Nucleus accumbens (tissue), 56 donors: ENCODE measurements around the gene FASLG.
A peak's percentile ranks its signal among the peaks of the same experiment; 100 is the strongest.
"Not testable (repeated sequence)": the region's sequence is repeated elsewhere in the genome, so short reads cannot be mapped to it uniquely, and the experiment has no call there.

Experiments used
- DNase-seq, 56 donors: peaks; one replicate each; lab custom pipeline; 2025; lab: John Stamatoyannopoulos, UW

FASLG gene

DNA sequence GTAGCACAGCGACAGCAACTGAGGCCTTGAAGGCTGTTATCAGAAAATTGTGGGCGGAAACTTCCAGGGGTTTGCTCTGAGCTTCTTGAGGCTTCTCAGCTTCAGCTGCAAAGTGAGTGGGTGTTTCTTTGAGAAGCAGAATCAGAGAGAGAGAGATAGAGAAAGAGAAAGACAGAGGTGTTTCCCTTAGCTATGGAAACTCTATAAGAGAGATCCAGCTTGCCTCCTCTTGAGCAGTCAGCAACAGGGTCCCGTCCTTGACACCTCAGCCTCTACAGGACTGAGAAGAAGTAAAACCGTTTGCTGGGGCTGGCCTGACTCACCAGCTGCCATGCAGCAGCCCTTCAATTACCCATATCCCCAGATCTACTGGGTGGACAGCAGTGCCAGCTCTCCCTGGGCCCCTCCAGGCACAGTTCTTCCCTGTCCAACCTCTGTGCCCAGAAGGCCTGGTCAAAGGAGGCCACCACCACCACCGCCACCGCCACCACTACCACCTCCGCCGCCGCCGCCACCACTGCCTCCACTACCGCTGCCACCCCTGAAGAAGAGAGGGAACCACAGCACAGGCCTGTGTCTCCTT lies at the start of gene FASLG:
Gene FASLG (plus strand): TSS at position 233 of the 583 bp plus-strand sequence. CDS start 99 bp downstream, at position 332.
- DNase-seq: peak in 5 of 56 donors; percentile 2 to 12 (median 6)

GRCh38 chr1:172609528-172609927 lies 49.4 kb upstream of the FASLG start:
- no peak for DNase-seq

DNA sequence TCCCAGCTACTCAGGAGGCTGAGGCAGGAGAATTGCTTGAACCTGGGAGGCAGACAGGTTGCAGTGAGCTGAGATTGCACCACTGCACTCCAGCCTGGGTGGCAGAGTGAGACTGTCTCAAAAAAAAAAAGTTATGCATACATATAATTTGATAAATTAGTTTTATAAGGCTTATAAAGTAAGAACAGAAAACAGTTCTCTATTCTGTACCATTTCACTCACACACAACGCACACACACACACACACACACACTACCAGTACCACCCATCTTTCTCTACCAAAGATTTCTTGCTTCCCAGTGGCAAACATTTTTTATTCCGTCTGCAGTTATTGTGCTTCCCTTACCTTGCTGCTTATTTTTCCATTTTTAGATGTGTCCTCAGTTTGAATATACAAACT lies 46.4 kb upstream of the FASLG start:
- DNase-seq: no peak

- no peak for DNase-seq
These were observed 45.6 kb upstream of the FASLG start for GRCh38 chr1:172613294-172613693.

DNA sequence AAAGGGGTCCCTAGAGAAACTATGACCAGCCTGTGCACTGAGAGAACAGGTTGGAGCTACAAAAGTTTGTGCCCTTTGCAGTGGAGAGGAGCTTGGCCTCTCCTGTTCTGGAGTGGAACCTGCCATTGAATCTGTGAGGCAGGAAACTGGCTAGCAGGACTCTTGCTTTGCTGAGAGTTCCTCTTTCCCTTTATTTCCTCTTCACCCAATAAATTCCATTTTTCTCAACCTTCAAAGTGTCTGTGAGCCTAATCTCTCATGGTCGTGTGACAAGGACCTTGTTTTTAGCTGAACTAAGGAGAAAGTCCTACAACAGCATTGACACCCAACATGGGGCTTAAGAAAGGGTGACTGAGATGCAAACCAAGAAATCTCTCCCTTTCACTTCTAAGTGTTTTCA lies 42.7 kb upstream of the FASLG start:
- no peak for DNase-seq

- no peak for DNase-seq
These were observed 42.3 kb upstream of the FASLG start for GRCh38 chr1:172616636-172617035.

- DNase-seq: not testable (repeated sequence)
These were observed 38.3 kb upstream of the FASLG start for GRCh38 chr1:172620603-172621002.

DNA sequence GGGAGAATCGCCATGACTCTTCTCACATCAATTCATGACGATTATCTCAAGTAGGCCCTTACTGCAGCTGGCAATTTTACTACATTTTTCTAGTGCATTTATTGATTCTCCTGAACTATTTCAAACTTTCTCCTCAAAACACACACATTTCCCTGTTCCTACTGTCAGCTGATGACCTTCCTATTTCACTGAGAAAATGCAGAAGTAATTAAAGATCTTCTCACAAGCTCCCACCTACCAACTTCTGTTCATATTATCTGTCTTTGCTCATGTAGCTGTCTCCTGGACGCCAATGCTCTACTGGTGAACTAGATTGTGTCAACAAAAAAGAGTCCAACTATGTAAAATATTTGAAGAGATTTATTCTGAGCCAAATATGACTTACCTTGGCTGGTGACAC lies 36.4 kb upstream of the FASLG start:
- no peak for DNase-seq

DNA sequence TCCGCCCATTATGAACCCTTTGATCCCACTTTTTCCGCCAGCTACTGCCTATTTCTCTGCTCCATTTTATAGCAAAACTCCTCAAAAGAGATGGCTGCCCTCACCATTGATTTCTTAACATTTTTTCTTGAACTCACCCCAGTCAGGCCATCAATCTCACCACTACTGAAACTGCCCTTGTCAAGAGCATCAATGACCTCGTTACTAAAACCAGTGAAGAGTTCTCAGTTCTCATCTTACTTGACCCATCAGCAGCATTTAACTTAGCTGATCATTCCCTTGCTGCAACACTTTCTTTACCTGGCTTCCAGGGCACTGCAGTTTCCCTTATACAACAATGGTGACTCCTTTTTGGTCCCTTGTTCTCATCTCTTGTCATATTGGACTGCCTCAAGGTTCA lies 35.2 kb upstream of the FASLG start:
- no peak for DNase-seq

- DNase-seq: no peak
These were observed 32.1 kb upstream of the FASLG start for GRCh38 chr1:172626845-172627244.

DNA sequence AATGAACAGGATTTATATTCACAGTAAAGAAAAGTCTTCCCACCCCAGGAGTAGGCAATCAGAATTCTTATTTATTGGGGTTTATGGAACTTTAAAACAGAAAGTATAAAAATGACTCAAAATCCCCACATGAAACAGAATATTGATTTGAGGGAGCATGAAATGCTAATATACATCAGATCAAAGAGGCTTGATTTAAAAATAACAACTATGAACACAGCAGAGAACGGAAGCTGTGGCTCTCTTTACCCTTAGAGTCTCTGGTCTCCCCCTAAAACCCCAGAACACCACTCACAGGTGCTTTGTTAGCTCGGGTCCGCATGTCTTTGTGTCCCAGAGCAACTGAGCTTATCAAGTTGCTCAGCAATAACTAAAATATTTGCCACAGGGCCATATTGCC lies 31.2 kb upstream of the FASLG start:
- no peak for DNase-seq

DNA sequence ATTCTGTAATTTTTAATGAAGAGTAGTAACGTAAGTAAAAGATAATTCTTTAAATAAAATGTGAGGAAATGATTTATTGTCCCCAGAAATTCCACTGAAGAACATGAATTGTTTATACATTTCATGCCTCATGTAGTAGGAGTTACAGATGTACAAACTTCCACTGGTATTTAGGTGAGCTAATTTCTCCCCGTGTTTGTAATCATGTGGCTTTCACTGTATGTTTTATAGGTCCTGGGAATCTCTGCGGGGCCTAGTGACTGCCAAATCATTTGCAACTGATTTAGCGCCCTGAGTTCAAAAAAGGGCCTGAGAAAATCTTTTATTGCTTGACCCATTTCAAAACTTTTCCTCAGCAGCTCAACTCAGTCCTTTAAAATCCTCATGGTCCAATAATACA lies 30.5 kb upstream of the FASLG start:
- no peak for DNase-seq

- DNase-seq: no peak
These were observed 29.7 kb upstream of the FASLG start for GRCh38 chr1:172629170-172629569.

DNA sequence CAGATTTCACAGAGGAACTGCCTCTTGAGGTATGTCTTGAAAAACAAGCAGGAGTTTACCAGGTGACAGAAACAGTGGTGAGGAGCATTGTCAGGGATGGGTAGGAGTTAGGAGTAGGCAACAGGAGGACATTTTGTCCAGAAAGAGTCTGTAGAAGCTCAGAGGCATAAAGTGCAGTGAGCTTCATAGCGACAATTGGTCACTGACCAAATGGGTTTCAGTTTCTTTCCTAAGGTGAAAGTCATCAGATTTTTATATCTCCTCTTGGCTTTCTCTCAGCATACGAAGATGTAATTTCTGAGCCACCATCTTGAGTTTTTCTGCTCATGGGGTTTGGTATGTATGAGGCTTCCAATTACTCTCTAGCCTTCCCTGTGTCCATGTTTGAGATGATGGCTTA lies 29.3 kb upstream of the FASLG start:
- DNase-seq: no peak

- DNase-seq: no peak
These were observed 28.7 kb upstream of the FASLG start for GRCh38 chr1:172630056-172630818.

- no peak for DNase-seq
These were observed 28.0 kb upstream of the FASLG start for GRCh38 chr1:172630868-172631267.

DNA sequence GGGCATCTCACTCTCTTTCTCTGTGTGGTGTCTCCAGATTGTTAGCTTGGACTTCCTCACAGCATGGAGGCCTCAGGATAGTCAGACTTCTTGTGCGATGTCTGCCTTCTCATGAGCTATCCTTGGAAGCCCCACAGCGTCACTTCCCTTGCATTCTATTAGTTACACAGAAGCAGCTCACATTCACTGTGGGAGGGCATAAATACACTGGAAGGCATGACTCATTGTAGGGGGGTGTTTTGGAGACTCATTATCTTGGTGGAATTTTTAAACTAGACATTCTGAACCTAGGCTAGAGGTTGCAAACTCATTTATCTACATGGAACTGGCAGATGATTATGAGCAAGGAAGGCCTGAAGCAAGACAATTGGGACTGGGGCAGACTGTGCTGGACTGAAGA lies 21.4 kb upstream of the FASLG start:
- peak in 7 of 56 donors; percentile 5 to 35 (median 21) for DNase-seq

DNA sequence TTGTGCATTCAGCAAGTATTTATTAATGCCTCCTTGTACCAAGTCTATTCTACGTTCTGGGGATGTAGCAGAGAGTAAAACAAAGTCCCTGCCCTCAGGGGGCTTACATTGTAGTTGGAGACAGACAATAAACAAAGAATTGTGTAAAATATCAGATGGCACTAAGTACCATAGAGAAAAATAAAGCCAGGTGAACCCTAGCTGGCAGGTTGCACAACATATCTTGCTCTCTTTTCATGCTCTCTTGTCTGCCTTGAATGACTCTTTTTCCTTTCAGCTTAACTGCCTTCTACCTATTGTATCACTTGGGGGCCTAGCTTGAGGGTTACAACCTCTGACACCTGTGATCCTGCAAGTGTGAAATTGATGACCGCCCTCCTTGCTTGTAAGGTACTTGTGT lies 20.7 kb upstream of the FASLG start:
- DNase-seq: no peak

GRCh38 chr1:172638885-172639831 lies 19.7 kb upstream of the FASLG start:
- no peak for DNase-seq

GRCh38 chr1:172640111-172640510 lies 18.8 kb upstream of the FASLG start:
- no peak for DNase-seq

- no peak for DNase-seq
These were observed 17.4 kb upstream of the FASLG start for GRCh38 chr1:172641492-172641891.
